Measurements from ENCODE around the gene MBD3L4. TPM values are rescaled to one million over a fixed set of nuclear protein-coding genes. Genes with fewer than 3 reads are reported as not detected.

MBD3L4 gene
- total RNA-seq, 4 donors from 2014 or later, result not detected

DNA sequence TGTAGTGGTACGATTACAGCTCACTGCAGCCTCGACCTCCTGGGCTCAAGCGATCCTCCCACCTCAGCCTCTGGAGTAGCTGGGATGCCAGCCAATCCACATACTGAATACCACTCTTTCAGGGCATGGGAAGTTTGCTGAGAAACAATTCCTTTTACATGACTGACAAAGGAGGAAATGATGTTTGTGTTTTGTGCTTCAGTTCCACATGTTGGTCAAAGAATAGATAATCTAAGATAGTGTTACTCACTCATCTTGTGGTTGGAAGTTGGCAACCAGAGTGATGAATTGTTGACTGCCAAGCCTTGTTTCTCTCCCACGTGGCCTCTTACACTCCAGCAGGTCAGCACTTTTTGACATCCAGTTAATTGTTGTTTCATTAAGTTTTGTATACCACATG lies 26.3 kb downstream of the MBD3L4 start:
- Histone ChIP-seq H3K36me3 (no peaks in the 10 kb centered on the region), H3K27ac (no peak overlapping the region), H3K4me1 (no peaks in the 10 kb centered on the region), H3K9me3 (peaks cover 0 to 14% (median 0%) of the 10 kb centered on the region in 3 donors), H3K27me3 (peaks cover 11% of the 10 kb centered on the region), H3K4me3 (no peak overlapping the region)
- WGBS, 2 donors (ENCODE audit: low coverage in 1 of 2), result 13 to 62% methylated on average over 1 to 4 of the region's 4 CpGs
- no peak for ATAC-seq
- TF ChIP-seq EP300 (IDR thresholded peaks at IDR 0.05) (no peak), POLR2AphosphoS5 (IDR thresholded peaks at IDR 0.05) (no peak), POLR2A (IDR thresholded peaks at IDR 0.05) (no peak)
- TF ChIP-seq, protein P1, sequence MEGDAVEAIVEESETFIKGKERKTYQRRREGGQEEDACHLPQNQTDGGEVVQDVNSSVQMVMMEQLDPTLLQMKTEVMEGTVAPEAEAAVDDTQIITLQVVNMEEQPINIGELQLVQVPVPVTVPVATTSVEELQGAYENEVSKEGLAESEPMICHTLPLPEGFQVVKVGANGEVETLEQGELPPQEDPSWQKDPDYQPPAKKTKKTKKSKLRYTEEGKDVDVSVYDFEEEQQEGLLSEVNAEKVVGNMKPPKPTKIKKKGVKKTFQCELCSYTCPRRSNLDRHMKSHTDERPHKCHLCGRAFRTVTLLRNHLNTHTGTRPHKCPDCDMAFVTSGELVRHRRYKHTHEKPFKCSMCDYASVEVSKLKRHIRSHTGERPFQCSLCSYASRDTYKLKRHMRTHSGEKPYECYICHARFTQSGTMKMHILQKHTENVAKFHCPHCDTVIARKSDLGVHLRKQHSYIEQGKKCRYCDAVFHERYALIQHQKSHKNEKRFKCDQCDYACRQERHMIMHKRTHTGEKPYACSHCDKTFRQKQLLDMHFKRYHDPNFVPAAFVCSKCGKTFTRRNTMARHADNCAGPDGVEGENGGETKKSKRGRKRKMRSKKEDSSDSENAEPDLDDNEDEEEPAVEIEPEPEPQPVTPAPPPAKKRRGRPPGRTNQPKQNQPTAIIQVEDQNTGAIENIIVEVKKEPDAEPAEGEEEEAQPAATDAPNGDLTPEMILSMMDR (IDR thresholded peaks at IDR 0.05), result no peak

DNA sequence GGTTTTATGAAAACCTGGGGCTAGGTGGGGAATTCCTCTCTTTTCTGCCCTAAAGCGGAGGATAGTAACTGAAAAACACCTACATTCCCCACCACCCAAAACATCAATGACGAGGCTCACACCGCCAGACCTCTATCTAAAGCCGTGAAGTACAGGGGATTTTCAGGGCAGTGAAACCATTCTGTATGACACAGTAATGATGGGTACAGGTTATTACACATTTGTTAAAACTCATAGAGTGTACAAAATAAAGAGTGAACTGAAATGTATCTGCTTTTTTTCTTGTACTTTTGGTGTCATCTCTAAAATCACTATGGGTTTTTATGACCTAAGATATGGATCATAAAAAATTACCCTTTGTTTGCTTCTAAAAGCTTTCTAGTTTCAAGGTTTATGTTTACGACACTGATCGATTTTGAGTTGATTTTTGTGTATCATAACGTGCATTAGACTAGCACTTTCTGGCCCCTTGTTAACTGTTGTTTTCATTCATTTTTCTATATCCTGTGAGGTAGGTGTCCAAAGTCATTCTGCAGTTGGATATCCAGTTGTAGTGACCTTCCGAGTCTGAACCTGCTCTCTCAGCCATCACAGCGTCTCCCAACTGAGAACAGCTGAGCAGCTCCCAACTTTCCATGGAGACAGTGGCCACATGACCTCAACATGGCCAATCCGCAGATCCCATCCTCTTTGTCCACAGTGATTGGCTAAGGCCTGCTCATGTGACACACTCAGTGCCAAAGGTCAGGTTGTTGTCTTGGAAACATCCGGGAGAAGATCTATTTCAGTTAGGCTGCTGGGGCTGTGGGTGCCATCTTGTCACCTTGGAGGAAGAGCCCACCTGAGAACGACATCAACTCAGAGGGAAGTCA lies 29.0 kb downstream of the MBD3L4 start:
- ATAC-seq, result no peak
- no peak overlapping the region for H3K27ac ChIP-seq
- H3K4me1 ChIP-seq, result no peaks in the 10 kb centered on the region
- peaks cover 0 to 14% (median 0%) of the 10 kb centered on the region in 3 donors for H3K9me3 ChIP-seq
- WGBS, 2 donors (ENCODE audit: low coverage in 1 of 2), result 85 to 87% methylated on average over 5 to 9 of the region's 12 CpGs
- no peak overlapping the region for H3K4me3 ChIP-seq
- H3K27me3 ChIP-seq, result no peaks in the 10 kb centered on the region
- TF ChIP-seq EP300 (IDR thresholded peaks at IDR 0.05) (no peak), POLR2AphosphoS5 (IDR thresholded peaks at IDR 0.05) (no peak), POLR2A (IDR thresholded peaks at IDR 0.05) (no peak)
- TF ChIP-seq, protein P1 (IDR thresholded peaks at IDR 0.05), result no peak
- no peaks in the 10 kb centered on the region for H3K36me3 ChIP-seq

DNA sequence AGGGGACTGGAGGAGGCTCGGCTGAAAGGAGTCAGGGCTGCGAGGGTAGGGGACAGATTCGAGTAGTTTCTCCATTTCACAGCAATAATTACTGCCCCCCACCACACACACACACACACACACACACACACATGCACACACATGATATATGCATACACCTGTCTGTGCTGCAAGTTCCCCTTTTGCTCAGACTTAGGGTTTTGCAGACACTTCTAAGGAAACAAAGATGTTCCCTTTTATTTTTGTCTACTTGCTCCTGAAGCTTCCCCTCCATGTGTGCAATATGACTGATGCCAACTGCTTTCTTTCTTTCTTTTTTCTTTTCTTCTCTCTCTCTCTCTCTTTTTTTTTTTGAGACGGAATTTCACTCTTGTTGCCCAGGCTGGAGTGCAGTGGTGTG lies 32.1 kb downstream of the MBD3L4 start:
- H3K27me3 ChIP-seq, result no peaks in the 10 kb centered on the region
- H3K4me1 ChIP-seq, result no peaks in the 10 kb centered on the region
- no peak overlapping the region for H3K4me3 ChIP-seq
- no peaks in the 10 kb centered on the region for H3K36me3 ChIP-seq
- H3K9me3 ChIP-seq, result no peaks in the 10 kb centered on the region
- no peak overlapping the region for H3K27ac ChIP-seq
- TF ChIP-seq EP300 (IDR thresholded peaks at IDR 0.05) (no peak), POLR2A (IDR thresholded peaks at IDR 0.05) (no peak), POLR2AphosphoS5 (IDR thresholded peaks at IDR 0.05) (no peak)
- TF ChIP-seq, protein P1 (IDR thresholded peaks at IDR 0.05), result no peak
- WGBS, 2 donors (ENCODE audit: low coverage in 1 of 2), result 30 to 50% methylated on average over 1 to 2 of the region's 4 CpGs
- ATAC-seq, result no peak

DNA sequence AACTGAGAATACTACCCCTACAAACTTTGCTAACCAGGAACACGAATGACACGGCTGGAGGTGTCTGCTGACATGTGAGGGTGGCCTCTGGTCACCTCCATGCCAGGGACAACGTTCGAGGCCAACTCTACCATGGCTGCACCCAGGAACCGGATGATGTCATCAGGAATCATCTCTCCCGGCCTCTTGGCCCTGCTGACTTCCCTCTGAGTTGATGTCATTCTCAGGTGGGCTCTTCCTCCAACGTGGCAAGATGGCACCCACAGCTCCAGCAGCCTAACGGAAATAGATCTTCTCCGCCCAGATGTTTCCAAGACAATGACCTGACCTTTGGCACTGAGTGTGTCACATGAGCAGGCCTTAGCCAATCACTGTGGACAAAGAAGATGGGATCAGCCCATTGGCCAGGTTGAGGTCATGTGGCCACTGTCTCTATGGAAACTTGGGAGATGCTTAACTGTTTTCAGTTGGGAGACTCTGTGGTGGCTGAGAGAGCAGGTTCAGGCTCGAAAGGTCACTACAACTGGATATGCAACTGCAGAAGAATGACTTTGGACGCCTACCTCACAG lies 33.8 kb downstream of the MBD3L4 start:
- Histone ChIP-seq H3K27ac (no peak overlapping the region), H3K27me3 (peaks cover 8% of the 10 kb centered on the region), H3K9me3 (no peaks in the 10 kb centered on the region), H3K4me1 (no peaks in the 10 kb centered on the region), H3K36me3 (no peaks in the 10 kb centered on the region), H3K4me3 (no peak overlapping the region)
- 70 to 78% methylated on average over 2 to 6 of the region's 11 CpGs for WGBS, 2 donors (ENCODE audit: low coverage in 1 of 2)
- TF ChIP-seq, protein P1 (IDR thresholded peaks at IDR 0.05), result no peak
- TF ChIP-seq POLR2A (IDR thresholded peaks at IDR 0.05) (no peak), EP300 (IDR thresholded peaks at IDR 0.05) (no peak), POLR2AphosphoS5 (IDR thresholded peaks at IDR 0.05) (no peak)
- no peak for ATAC-seq
